Right lobe of liver (tissue), 4 donors: ENCODE measurements around the gene HES3.

Source experiments
- CTCF ChIP-seq, 4 donors: fragments of 200-600 bp in 3 of 4; fragments of 450-650 bp in 1 of 4; IDR thresholded peaks; one replicate each; pipeline versions ENCODE4 v1.5.1 to v1.8.0; 2016 to 2022; ENCODE audit warnings: antibody characterized with exemption in 4 of 4, mild to moderate bottlenecking in 2 of 4
- POLR2A ChIP-seq: fragments of 450-650 bp; IDR thresholded peaks from one replicate; pipeline ENCODE4 v1.6.1; 2017; ENCODE audit warnings: antibody characterized with exemption, mild to moderate bottlenecking
- donor health status: DM: no; HTN: no; CAD: no.
- donor health status: DM: no; HTN: no; CAD: no.
- donor health status: DM: no; HTN: yes; CAD: no.

- TF ChIP-seq POLR2A (no peak), CTCF (IDR thresholded peaks at IDR 0.05) (no peak)
Measured at GRCh38 chr1:6248161-6248776, 4.3 kb downstream of the HES3 start.
